Kidney (tissue), 14 donors: ENCODE results near the gene ITPKC. TPM values are rescaled to one million over a fixed set of nuclear protein-coding genes. Genes with fewer than 3 reads are reported as not detected.

ENCODE experiments used
- DNase-seq, 5 donors: peaks; one replicate each; pipeline ENCODE4 v3.0.0-alpha.2; 2013 to 2020
- FAIRE-seq: peaks from 2 replicates; lab custom pipeline; 2012; peaks lifted over from hg19 to GRCh38; lab: Jason Lieb, UNC
- H3K27ac ChIP-seq, 2 donors: one replicate each; pipeline ENCODE4 v1.7.0; 2013; ENCODE audit warnings: low read depth in 2 of 2, low read length in 2 of 2, inconsistent platforms in 1 of 2
- H3K27me3 ChIP-seq: one replicate; pipeline ENCODE4 v1.7.1; 2013; ENCODE audit warnings: low read length, inconsistent platforms; ENCODE audit not compliant: control insufficient read depth, insufficient read depth
- H3K36me3 ChIP-seq, 3 donors: one replicate each; pipeline versions ENCODE4 v1.7.0 to v1.7.1; 2013; ENCODE audit warnings: low read length in 3 of 3, control low read depth in 1 of 3, inconsistent platforms in 1 of 3; ENCODE audit not compliant: insufficient read depth in 3 of 3, control insufficient read depth in 2 of 3
- H3K4me1 ChIP-seq, 3 donors: one replicate each; pipeline versions ENCODE4 v1.7.0 to v1.7.1; 2013; ENCODE audit warnings: low read length in 3 of 3, inconsistent platforms in 1 of 3, low read depth in 1 of 3; ENCODE audit not compliant: control insufficient read depth in 2 of 3, insufficient read depth in 2 of 3
- H3K4me3 ChIP-seq, 3 donors: one replicate each; pipeline versions ENCODE4 v1.7.0 to v1.8.1; 2013; ENCODE audit warnings: low read length in 3 of 3, control low read depth in 1 of 3, inconsistent platforms in 1 of 3
- H3K9ac ChIP-seq, 3 donors: one replicate each; pipeline versions ENCODE4 v1.7.0 to v1.7.1; 2013; ENCODE audit warnings: low read length in 3 of 3, control low read depth in 1 of 3, inconsistent platforms in 1 of 3
- H3K9me3 ChIP-seq, 3 donors: one replicate each; pipeline versions ENCODE4 v1.7.0 to v1.7.1; 2013; ENCODE audit warnings: low read length in 3 of 3, control low read depth in 1 of 3, inconsistent platforms in 1 of 3; ENCODE audit not compliant: control insufficient read depth in 2 of 3, insufficient read depth in 1 of 3
- intact Hi-C: fragments of 100-400 bp; cut with DNase I; formaldehyde crosslinking; loops from one replicate; pipeline ENCODE4 v1.11.1; 2022
- polyA plus RNA-seq: library from polyadenylated mRNA; stranded (reverse); fragments of 350-450 nt; fragmentation: Illumina TruSeq; extraction: RNeasy Lipid Tissue Mini Kit (QIAGEN cat#74804); gene quantifications from one replicate; pipeline ENCODE4 v1.2.3, GENCODE V29; 2014; ENCODE audit warnings: low read depth, low replicate concordance; ENCODE audit not compliant: insufficient read depth
- total RNA-seq: library from RNA; stranded (reverse); fragmentation: NEBNext Ultra II Directional; extraction: Animal tissue kit (Norgen Biotek cat#: 25700); gene quantifications from one replicate; pipeline ENCODE4 v1.2.1, GENCODE V29; 2021
- TF ChIP-seq, protein P1 (sequence below): IDR thresholded peaks from 3 replicates; pipeline ENCODE4 v1.5.1; 2012; ENCODE audit warnings: mild to moderate bottlenecking, moderate library complexity, borderline replicate concordance; ENCODE audit not compliant: insufficient read depth; ENCODE audit errors: extremely low read depth
- donor health status: control.
- donor health status: control.
- donor health status: control.
- donor health status: control.
- donor health status: control.
- donor health status: DM: yes; HTN: yes; CAD: no.
- donor health status: Normal renal cell carcinoma (clear cell type).

ITPKC gene
- total and polyA plus RNA-seq, 2 donors from 2014 or later, result 14.3 to 27.9 TPM

DNA sequence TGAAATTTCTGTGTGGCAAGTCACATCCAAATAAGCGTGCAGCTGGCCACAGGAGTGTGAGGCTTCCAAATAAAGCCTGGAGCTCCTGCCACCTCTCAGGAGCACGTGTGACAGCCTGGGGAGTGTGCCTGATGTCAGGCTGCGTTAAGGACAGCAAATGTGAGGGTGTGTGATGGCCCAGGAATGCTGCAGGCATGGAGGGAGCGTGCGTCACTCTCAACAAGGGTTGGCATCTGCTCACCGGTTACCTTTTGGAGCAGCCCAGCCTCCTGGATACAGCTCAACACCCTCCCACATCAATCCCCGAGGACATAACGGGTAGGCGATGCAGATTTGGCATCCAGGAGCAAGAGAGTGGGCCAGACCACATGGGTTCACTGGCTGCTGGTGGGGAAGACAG is 45.5 kb upstream of the ITPKC start:
- no peak for FAIRE-seq
- TF ChIP-seq, protein P1, sequence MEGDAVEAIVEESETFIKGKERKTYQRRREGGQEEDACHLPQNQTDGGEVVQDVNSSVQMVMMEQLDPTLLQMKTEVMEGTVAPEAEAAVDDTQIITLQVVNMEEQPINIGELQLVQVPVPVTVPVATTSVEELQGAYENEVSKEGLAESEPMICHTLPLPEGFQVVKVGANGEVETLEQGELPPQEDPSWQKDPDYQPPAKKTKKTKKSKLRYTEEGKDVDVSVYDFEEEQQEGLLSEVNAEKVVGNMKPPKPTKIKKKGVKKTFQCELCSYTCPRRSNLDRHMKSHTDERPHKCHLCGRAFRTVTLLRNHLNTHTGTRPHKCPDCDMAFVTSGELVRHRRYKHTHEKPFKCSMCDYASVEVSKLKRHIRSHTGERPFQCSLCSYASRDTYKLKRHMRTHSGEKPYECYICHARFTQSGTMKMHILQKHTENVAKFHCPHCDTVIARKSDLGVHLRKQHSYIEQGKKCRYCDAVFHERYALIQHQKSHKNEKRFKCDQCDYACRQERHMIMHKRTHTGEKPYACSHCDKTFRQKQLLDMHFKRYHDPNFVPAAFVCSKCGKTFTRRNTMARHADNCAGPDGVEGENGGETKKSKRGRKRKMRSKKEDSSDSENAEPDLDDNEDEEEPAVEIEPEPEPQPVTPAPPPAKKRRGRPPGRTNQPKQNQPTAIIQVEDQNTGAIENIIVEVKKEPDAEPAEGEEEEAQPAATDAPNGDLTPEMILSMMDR, result no peak
- no peaks in the 10 kb centered on the region for H3K4me1 ChIP-seq
- no peak overlapping the region for H3K27ac ChIP-seq
- peak in 1 of 5 donors; percentile 26 for DNase-seq
- H3K36me3 ChIP-seq, result peaks cover 15 to 24% (median 19%) of the 10 kb centered on the region in 3 donors
- no peak overlapping the region for H3K9ac ChIP-seq
- H3K27me3 ChIP-seq, result no peaks in the 10 kb centered on the region
- H3K9me3 ChIP-seq, result peaks cover 0 to 3% (median 0%) of the 10 kb centered on the region in 3 donors
- intact Hi-C loops, result no loop called here
- H3K4me3 ChIP-seq, result no peak overlapping the region

DNA sequence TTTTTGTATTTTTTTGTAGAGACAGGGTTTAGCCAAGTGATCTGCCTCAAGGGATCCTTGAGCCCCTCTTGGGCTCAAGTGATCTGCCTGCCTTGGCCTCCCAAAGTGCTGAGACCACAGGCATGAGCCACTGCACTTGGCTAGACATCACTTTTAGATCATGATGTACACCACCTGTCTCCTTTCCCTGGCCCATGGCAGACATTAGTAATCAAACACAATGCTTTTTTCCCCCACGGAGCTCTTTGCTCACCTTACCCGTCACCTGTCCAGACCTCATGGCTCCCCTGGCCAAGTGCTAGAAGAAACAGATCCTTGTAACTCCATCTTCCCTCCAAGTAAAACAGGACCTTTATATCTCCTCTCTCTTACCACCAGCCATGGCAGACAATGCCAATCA is 44.9 kb upstream of the ITPKC start:
- Histone ChIP-seq H3K9me3 (peaks cover 0 to 3% (median 0%) of the 10 kb centered on the region in 3 donors), H3K27me3 (no peaks in the 10 kb centered on the region), H3K9ac (no peak overlapping the region), H3K4me1 (no peaks in the 10 kb centered on the region), H3K4me3 (no peak overlapping the region), H3K36me3 (peaks cover 15 to 26% (median 19%) of the 10 kb centered on the region in 3 donors), H3K27ac (no peak overlapping the region)
- intact Hi-C loops, result no loop called here
- DNase-seq, result no peak
- TF ChIP-seq, protein P1, result no peak
- no peak for FAIRE-seq

DNA sequence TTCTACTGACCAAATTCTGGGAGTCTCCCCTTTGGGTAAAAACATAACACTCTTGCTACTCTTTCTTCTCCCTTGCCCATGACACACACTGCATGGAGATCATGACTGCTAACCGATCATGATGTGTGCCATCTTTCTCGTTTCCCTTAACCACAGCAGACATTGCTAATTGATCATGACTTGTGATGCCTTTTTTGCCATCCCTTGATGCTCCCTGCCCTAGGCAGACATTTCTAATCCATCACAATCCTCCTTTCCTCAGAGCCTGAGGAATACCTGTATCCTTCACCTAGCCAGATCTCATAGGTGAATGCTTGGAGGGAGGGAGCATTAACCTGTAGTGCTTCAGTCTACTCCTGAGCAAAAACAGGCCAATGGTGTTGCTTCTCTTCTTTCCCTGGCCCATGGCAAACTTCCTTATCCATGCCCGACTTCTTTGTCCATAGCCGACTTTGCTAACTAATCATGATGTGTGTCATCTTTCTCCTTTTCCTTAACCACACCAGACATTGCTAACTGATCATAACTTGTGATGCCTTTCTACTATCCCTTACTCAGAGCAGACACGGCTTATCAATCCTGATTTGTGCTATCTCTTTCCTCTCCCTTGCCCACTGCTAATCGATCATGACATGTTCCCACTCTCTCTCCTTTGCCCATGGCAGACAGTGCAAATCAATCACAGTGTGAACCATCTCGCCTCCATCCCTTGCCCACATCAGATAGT is 44.2 kb upstream of the ITPKC start:
- Histone ChIP-seq H3K27ac (no peak overlapping the region), H3K9me3 (peaks cover 0 to 3% (median 0%) of the 10 kb centered on the region in 3 donors), H3K9ac (no peak overlapping the region), H3K36me3 (peaks cover 15 to 32% (median 19%) of the 10 kb centered on the region in 3 donors), H3K27me3 (no peaks in the 10 kb centered on the region), H3K4me1 (no peaks in the 10 kb centered on the region), H3K4me3 (no peak overlapping the region)
- no peak for DNase-seq
- TF ChIP-seq, protein P1, result no peak
- FAIRE-seq, result no peak
- intact Hi-C loops, result no loop called here
